Ovary (tissue), 3 donors: Measurements from ENCODE around the gene SRSF12.

Experiments
- POLR2A ChIP-seq: fragments of 450-650 bp; IDR thresholded peaks from one replicate; pipeline ENCODE4 v1.6.1; 2017; ENCODE audit warnings: antibody characterized with exemption, mild to moderate bottlenecking, moderate library complexity
- TF ChIP-seq, protein P1 (sequence below), 3 donors: fragments of 450-650 bp in 2 of 3; fragments of 200-600 bp in 1 of 3; IDR thresholded peaks; one replicate each; pipeline versions ENCODE4 v1.5.1 to v1.8.0; 2016 to 2022; ENCODE audit warnings: antibody characterized with exemption in 3 of 3, mild to moderate bottlenecking in 1 of 3
- donor health status: DM: no; HTN: no; CAD: no.

DNA sequence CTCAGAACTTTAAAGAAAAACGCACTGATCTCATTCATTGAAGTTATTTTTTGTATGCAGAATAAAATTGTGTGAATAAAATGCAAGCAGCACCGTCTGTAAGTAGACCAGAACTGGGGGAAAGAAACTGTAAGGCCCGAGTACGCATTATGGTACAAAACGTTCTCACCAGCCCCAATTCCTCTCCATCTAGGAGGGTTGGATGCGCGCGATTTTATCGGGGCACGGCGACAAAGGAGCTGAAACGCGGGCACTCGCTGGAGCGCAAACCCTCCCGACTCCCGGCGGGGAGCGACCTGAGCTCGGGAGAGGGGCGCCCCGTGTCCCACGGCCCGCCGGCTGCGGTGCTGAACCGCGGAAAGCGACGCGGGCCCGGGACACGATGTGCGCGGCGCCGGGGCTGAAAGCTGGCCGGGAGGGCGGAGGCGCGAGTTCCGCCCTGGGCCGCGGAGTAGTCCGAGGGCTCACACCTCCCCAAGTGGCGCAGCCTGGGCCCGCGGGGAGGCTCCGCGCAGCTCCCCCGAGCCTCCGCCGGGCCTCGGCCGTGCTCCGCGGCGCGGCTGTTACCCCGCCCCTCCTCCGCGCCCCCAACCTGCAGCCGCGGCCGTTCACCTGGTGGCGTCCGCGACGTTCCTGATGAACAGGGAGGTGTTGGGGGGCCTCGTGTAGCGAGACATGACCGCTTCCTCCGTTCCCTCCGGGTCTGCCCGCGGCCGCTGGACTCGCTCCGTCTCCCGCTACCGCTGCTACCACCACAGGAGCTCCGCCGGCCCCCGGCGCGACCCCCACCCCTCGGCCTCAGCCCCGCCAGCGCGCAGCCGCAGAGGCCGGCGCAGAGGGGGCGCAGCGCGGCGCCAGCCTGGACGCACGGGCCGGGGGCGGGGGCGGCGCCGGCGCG lies at the start of gene SRSF12:
- no peak for TF ChIP-seq POLR2A
- TF ChIP-seq, protein P1, sequence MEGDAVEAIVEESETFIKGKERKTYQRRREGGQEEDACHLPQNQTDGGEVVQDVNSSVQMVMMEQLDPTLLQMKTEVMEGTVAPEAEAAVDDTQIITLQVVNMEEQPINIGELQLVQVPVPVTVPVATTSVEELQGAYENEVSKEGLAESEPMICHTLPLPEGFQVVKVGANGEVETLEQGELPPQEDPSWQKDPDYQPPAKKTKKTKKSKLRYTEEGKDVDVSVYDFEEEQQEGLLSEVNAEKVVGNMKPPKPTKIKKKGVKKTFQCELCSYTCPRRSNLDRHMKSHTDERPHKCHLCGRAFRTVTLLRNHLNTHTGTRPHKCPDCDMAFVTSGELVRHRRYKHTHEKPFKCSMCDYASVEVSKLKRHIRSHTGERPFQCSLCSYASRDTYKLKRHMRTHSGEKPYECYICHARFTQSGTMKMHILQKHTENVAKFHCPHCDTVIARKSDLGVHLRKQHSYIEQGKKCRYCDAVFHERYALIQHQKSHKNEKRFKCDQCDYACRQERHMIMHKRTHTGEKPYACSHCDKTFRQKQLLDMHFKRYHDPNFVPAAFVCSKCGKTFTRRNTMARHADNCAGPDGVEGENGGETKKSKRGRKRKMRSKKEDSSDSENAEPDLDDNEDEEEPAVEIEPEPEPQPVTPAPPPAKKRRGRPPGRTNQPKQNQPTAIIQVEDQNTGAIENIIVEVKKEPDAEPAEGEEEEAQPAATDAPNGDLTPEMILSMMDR (IDR thresholded peaks at IDR 0.05) = no peak
